Raji (cell line): ENCODE measurements around the gene ASNSD1.

Experiments used
- POLR2A ChIP-seq: IDR thresholded peaks from 2 replicates; pipeline ENCODE4 v1.6.1; 2011; ENCODE audit warnings: low read depth, low read length, control low read depth; ENCODE audit not compliant: insufficient read depth

ASNSD1 gene

DNA sequence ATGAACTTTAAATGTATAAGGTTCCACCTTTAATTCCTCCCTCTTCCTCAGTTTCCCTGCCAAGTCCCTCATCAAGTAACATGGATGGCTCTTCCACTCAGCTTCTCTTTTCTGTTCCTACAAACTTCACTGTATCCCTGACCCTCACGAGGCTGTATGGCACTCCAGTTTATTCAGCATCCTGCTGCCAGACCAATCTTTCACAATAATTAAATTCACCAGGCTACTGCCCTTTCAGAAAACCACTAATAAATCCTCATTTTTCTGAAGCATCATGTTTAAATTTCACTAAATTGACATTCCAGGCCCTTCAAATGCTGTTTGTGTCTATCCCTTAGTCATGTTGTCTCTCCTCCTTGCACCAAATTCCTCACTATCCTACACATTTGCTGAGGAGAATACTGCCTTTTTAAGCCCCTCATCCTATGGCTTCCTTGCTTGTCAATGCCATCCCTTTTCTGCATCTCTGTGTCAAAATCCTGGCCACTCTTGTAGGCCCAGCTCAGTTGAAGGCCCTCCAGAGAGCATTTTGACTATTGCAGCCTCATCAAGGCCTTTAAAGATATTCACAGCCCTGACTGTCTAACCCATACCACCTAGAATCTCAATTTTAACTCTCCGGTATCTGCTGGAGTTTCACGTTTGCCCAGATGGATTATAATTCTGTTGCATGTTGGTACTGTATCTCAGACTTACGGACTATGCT is 22.8 kb upstream of the ASNSD1 start:
- no peak for TF ChIP-seq POLR2A

DNA sequence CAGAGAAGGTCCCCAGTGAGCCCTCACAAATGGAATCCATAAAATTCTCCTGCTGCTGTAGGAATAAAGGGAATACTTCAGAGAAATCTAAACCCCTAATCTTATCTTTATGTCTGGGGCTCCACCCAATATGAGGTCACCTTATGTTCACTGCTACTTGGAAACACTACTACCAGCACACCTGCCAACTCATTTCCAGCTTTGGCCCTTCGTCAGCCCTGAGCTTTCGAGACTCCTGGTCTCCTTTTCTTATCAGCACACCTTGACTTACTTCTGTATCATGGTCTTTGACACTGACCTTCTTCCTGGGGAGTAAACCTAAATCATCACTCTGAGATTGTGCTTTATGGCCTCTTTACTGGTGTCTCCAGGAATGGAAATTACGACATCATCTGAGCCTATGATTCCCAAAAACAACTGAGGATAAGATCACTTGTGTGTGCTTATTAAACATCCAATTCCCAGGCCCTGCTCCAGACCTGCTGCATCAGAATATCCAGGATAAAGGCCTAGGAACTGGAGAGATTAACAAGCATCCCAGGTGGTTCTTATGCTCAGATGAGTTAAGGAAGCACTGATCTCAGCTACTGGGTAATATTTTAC is 22.2 kb upstream of the ASNSD1 start:
- no peak for TF ChIP-seq POLR2A

DNA sequence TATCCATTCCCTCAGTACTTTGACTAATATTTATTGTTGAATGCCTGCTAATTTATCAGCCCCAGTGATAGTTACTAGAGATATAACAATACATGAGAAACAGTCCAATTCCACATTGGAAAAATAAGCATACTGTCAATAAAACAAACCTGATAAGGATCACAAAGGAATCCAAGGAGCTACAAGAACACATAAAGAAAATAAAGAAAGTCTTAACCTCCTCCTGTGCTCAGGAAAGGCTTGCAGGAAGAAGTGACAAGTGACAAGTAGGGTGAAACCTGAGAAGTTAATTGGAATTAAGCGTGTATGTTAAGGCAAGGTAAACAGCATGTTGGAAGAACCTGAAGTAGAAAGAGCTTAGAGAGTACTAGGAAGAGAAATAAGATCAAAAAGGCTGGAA is 20.3 kb upstream of the ASNSD1 start:
- TF ChIP-seq POLR2A, result no peak

DNA sequence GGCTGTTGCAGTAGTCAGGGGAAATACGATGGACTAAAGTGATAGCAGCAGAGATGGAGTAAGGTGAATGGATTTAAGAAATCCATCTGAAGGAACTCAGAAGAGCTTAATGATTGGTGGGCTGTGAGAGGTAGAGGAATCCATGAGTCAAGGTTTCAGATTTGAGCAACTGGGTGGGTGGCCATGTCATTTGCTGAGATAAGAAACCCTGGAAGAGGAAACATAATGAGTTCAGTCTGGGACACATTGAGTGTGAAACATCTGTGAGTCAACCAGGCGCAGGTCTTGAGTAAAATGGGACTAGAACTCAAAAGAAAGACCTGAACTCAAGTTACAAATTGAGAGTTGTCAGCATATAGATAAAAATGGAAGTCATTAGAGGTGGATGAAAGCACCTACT is 19.7 kb upstream of the ASNSD1 start:
- TF ChIP-seq POLR2A, result no peak

DNA sequence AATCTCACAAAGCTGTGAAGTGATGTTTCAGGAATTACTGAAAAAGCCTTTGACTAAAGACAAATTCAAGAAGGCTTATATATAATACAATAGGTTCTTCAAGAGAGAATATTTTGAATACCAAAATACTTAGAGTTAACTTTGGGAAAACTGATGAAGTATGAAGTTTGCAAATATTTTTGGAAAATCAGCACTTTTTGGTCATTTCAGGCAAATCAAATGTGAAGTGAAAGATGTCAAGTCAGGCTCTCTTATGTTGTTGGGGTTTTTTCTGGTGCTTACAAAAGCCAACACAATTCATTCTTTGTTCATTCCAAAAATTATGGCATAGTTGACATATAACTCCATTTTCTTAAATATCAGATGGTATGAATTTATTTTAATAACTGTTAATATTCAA is 14.7 kb upstream of the ASNSD1 start:
- no peak for TF ChIP-seq POLR2A

DNA sequence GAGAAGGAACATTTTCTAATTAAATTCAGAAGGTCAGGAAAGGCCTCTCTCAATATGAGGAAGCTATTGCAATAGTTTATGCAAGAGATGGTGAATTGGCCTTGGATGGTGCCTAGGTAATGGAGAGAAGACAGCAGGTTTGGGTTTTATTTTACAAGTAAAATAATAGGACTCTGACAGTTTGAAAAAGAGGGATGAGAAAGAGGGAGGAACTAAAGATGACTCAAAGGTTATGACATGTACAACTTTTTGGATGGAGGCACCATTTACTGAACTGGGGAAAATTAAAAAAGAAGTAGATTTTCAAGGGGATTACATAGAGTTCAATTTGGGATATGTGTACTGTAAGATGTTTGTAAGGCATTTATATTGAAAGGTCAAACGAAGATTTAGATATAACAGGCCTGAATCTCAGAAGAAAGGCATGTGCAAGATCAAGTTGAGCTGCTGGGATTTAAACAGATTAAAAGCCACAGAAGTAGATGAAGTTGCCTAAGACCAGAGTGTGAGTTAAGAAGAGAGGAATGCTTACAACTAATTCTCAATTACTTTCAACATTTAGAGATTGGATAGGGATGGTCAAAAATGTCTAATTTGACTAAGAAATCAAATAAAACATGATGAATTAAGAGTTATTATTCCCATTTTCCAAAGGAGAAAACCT is 12.3 kb upstream of the ASNSD1 start:
- no peak for TF ChIP-seq POLR2A

DNA sequence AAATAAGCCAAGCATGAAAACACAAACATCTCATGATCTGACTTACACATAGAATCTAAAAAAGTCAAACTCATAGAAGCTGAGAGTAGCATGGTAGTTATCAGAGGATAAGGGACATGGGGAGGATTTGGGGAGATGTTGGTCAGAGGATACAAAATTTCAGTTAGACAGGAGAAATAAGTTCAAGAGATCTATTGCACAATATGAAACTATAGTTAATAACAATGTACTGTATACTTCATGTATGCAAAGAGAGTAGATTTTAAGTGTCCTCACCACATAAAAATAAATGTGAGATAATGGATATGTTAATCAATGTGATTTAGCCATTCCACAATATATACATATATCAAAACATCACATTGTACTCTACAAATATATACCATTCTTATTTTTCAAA is 10.0 kb upstream of the ASNSD1 start:
- no peak for TF ChIP-seq POLR2A

DNA sequence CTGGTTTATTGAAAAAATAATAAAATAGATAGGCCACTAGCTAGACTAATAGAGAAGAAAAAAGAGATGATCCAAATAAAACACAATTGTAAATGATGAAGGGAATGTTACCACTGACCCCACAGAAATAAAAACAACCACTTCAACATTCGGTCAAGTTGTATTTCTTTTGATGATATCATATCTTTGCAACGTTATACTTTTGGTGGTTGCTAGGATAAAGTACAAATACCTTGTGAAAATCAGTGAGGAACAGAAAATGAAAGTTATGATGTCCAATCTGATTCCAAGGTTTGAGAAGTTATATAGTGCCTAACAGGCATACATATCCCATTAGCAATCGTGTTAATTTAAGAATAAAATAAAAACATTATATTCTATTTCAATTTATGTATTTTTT is 6.6 kb upstream of the ASNSD1 start:
- no peak for TF ChIP-seq POLR2A

DNA sequence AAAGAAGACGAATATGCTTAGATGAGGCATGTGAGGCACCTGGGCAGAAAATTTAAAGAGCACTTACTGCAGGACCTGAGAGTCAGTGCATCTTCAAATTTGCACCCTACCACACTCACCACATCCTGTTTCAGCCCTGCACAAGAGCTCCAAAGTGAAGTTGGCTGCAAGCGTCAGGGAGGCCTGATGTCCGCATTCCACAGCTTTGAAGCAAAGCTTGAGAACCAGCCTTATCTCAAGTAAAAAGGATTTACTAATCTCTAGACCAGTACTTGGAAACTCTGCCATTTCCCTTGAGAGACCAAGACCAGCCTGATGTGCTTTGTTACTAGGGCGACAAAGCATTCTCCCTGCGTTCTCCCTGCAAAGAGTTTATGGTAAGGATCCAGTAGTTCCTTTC is 3.4 kb upstream of the ASNSD1 start:
- no peak for TF ChIP-seq POLR2A

DNA sequence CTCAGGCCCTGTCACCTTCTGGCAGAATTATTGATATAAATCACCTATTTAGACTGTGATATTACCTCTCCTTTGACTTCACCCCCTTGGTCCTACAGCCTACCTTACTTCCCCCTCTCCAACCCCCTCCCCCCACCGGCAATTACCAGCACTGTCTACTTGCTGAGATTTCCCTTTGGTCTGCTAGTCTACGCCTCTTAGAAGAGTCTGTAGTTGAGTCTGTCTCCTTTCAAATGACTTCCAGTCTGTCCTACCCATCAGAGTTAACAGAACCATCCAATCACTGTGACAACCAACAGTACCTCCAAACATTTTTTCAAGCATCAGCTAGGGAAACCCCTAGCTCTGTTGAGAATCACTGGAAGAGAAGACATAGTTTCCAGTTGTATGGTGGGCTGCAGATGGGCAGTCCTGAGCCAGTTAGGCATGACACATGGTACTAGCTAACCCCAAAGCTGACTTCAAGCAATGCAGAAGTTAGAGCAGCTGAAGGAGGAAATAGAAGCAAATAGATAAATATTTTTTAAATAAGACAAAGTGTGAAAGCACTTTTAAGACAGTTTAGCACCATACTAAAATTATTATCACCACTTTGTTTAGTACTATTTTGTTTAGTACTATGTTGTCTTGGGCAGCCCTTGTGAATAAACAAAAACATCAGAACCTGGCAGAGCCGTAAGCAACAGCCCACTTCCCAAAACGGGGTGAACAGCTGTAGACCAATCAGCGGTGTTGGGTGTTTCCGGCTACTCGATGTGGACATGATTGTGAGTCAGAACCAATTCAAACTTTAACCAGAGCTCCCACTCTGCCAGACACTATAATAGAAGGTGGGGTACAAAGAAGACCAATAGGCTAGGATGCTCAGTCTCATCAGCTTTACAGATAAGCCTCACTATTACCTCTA is 2.7 kb upstream of the ASNSD1 start:
- no peak for TF ChIP-seq POLR2A

DNA sequence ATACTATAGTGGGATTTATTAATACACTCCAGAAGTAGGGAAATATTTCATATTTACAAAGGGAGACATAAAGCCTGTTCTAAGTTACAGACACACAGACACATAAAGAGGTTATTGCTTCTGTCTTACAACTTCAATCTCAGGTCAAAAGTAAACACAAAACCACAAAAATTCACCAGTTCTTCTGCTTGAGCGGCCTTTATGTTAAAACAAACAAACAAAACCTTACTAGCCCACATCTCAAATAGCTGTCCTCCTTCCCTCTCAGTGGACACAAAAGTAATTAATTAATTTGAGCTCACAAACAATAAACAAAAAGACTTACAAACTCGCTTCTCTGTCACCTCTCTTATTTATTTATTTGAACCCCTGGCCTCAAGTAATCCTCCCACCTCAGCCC is 1.5 kb upstream of the ASNSD1 start:
- TF ChIP-seq POLR2A, result no peak

DNA sequence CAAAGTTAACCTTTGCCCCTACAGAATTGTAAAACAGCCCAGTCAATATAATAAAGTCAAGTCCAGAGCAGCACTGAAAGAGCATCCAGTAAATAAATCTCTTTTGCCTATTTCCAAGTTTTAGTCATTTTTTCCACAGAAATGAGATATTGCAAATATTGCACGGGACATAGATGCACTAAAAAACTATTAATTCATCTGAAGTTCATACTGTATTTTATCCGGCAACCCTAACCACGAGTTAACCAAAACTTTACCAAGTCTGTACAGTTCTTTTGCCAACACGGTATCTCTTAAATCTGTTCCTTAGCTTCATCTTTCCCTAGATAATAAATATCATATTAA is 484 bp upstream of the ASNSD1 start:
- no peak for TF ChIP-seq POLR2A

DNA sequence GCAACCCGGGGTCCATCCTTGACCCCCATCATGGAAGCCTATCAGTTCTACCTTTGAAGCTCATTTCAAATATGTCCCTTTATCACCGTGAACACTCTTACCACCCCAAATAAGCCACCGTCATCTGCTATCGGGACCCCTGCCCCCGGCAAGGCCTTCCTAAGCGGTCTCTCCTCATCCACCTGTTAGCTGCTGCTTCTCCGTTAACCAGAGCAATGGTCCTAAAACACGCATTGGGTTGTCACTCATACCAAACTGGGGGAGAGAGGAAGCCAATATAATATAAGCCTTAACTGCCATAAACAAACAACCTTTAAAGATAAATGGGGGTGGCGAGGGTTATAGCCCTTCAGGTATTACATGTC is 680 bp downstream of the ASNSD1 start:
- TF ChIP-seq POLR2A, result no peak

DNA sequence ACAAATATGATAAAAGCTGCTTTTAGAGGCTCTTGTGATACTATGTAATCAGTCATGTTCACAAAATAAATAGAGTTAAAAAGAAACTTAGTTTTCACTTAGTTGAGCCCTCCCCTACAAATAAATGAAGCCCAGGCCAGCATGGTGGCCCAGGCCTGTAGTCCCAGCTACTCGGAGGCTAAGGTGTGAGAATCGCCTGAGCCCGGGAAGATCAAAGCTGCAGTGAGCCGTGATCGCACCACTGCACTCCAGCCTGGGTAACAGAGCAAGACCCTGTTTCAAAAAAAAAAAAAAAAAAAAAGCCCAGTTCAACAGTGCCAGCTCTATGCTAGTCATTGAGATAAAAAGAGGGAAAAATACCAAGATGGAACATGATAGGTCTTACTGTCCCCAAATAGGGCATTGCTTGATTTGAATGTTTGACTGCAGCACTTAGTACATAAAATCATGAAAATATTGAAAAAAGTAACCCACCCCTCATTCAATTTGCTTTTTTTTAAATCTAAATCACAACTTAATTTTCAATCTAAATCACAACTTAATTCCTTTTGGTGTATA is 1.5 kb downstream of the ASNSD1 start:
- no peak for TF ChIP-seq POLR2A

DNA sequence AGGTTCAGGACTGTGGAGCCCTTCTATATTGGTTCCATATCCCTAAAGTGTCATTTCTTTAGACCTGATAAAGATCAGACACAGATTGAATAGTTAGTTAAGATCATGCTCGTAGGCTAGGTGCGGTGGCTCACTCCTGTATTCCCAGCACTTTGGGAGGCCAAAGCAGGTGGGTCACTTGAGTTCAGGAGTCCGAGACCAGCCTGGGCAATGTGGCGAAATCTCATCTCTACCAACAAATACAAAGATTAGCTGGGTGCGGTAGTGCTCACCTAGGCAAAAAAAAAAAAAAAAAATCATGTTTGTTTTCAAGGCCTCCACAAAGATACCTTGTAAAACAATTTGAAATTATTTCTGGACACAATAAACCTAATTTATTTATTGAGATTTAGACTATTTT is 8.7 kb downstream of the ASNSD1 start:
- TF ChIP-seq POLR2A, result no peak
